ENCODE data around the gene CDH22. TPM values are rescaled to one million over a fixed set of nuclear protein-coding genes. Genes with fewer than 3 reads are reported as not detected.

CDH22 gene
- total RNA-seq, 1 experiment from 2014 or later, result 0.11 TPM

DNA sequence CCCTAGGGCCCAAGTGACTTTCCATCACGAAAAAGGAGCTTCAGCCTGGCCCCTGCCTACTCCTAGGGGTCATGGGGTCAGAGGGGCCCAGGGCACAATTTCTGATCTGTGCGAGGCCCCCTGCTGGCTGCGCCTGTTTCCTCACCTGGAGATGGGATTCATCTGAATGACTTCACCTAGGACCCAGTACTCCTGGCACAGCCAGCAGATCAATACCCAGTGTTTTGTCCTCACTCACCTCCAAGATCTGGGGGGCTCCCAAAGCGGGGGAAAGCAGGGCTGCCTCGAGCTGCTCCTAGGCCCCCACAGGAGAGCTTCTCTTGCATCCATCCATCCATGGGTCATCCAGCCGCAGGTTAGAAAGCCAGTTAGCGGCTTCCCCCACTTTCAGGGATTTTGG, 156.4 kb downstream of the CDH22 start:
- CTCF ChIA-PET, result interaction anchor here (0.7 to 1.2 kb wide), 3 partner anchors 14 to 153 kb away, joined by 3 to 6 read pairs (median 4); no protein-coding TSS in a partner anchor
- peaks cover 15% of the 10 kb centered on the region for H3K27me3 Mint-ChIP-seq (ENCODE audit: insufficient read depth, unreplicated experiment)
- intact Hi-C loops (cut with micrococcal nuclease; ENCODE audit: unreplicated experiment), result no loop called here

DNA sequence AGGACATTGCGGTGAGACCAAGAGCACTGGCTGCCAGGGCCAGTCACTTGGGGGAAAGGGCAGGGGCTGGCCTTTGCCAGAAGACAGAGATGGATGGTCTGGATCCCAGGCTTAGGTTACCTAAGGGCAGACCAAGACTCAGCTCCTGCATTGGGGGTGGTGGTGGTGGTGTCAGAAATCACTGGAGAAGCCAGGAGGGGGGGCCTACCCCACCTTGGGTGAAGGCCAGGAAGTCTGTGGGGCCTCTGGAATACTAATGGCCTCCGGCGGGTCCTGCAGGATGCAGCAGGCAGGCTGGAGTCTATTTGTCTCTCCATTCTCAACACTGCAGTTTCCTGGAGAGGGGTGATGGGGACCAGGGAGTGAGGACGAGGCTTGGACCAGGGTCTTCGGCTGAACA, 157.4 kb downstream of the CDH22 start:
- TF ChIP-seq, protein P1, sequence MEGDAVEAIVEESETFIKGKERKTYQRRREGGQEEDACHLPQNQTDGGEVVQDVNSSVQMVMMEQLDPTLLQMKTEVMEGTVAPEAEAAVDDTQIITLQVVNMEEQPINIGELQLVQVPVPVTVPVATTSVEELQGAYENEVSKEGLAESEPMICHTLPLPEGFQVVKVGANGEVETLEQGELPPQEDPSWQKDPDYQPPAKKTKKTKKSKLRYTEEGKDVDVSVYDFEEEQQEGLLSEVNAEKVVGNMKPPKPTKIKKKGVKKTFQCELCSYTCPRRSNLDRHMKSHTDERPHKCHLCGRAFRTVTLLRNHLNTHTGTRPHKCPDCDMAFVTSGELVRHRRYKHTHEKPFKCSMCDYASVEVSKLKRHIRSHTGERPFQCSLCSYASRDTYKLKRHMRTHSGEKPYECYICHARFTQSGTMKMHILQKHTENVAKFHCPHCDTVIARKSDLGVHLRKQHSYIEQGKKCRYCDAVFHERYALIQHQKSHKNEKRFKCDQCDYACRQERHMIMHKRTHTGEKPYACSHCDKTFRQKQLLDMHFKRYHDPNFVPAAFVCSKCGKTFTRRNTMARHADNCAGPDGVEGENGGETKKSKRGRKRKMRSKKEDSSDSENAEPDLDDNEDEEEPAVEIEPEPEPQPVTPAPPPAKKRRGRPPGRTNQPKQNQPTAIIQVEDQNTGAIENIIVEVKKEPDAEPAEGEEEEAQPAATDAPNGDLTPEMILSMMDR (IDR thresholded peaks at IDR 0.05; ENCODE audit: insufficient read depth in 1 of 2, low read depth in 1 of 2, low read length in 1 of 2, severe bottlenecking in 1 of 2, unreplicated experiment in 1 of 2), result no peak
- no peaks in the 10 kb centered on the region for H3K4me1 ChIP-seq
- peaks cover 3% of the 10 kb centered on the region; the same call in 1 of the 2 replicates for H3K27me3 ChIP-seq (replicated peaks; ENCODE audit: control insufficient read depth, insufficient read depth, low read length)
- Mint-ChIP-seq H3K4me1 (ENCODE audit: low read depth, unreplicated experiment) (no peaks in the 10 kb centered on the region), H3K4me3 (ENCODE audit: unreplicated experiment) (no peak overlapping the region), H3K36me3 (ENCODE audit: insufficient read depth, unreplicated experiment) (no peaks in the 10 kb centered on the region), H3K27me3 (ENCODE audit: insufficient read depth, unreplicated experiment) (peaks cover 15% of the 10 kb centered on the region), H3K9me3 (ENCODE audit: unreplicated experiment) (no peaks in the 10 kb centered on the region), H3K27ac (ENCODE audit: unreplicated experiment) (no peak overlapping the region)
- POLR2A ChIA-PET, result interaction anchor here (0.6 kb wide), 1 partner anchor 11 kb away, joined by 3 read pairs; no protein-coding TSS in a partner anchor
- intact Hi-C loops (cut with micrococcal nuclease; ENCODE audit: unreplicated experiment), result no loop called here
- BruUV-seq (replicated peaks), result no TSS peak
- no peaks in the 10 kb centered on the region for H3K9me3 ChIP-seq
- no peaks in the 10 kb centered on the region for H3K36me3 ChIP-seq (ENCODE audit: control insufficient read depth, insufficient read depth, low read length)
- CTCF ChIA-PET, result interaction anchor here (1.0 to 1.2 kb wide), 2 partner anchors 22 to 137 kb away, joined by 5 to 6 read pairs; no protein-coding TSS in a partner anchor
- no peak for DNase-seq
- H3K4me3 ChIP-seq (ENCODE audit: low read depth, low read length), result no peak overlapping the region

More for the DNA sequence above, 156.4 kb downstream of the CDH22 start:
- DNase-seq, result peak in 1 of 2 experiments; percentile 70
- H3K9me3 Mint-ChIP-seq (ENCODE audit: unreplicated experiment), result no peaks in the 10 kb centered on the region
- Histone ChIP-seq H3K27me3 (replicated peaks; ENCODE audit: control insufficient read depth, insufficient read depth, low read length) (peaks cover 3% of the 10 kb centered on the region; the same call in 1 of the 2 replicates), H3K4me3 (ENCODE audit: low read depth, low read length) (no peak overlapping the region), H3K36me3 (ENCODE audit: control insufficient read depth, insufficient read depth, low read length) (no peaks in the 10 kb centered on the region), H3K4me1 (no peaks in the 10 kb centered on the region), H3K9me3 (no peaks in the 10 kb centered on the region)
- no peaks in the 10 kb centered on the region for H3K36me3 Mint-ChIP-seq (ENCODE audit: insufficient read depth, unreplicated experiment)
- H3K4me3 Mint-ChIP-seq (ENCODE audit: unreplicated experiment), result no peak overlapping the region
- TF ChIP-seq, protein P1 (IDR thresholded peaks at IDR 0.05; ENCODE audit: insufficient read depth in 1 of 2, low read depth in 1 of 2, low read length in 1 of 2, severe bottlenecking in 1 of 2, unreplicated experiment in 1 of 2), result peak; percentile 90 to 94
- H3K4me1 Mint-ChIP-seq (ENCODE audit: low read depth, unreplicated experiment), result no peaks in the 10 kb centered on the region
- no TSS peak for BruUV-seq (replicated peaks)
- POLR2A ChIA-PET, result interaction anchor here (0.5 kb wide), 1 partner anchor 340 kb away, joined by 5 read pairs; no protein-coding TSS in a partner anchor
- no peak overlapping the region for H3K27ac Mint-ChIP-seq (ENCODE audit: unreplicated experiment)

DNA sequence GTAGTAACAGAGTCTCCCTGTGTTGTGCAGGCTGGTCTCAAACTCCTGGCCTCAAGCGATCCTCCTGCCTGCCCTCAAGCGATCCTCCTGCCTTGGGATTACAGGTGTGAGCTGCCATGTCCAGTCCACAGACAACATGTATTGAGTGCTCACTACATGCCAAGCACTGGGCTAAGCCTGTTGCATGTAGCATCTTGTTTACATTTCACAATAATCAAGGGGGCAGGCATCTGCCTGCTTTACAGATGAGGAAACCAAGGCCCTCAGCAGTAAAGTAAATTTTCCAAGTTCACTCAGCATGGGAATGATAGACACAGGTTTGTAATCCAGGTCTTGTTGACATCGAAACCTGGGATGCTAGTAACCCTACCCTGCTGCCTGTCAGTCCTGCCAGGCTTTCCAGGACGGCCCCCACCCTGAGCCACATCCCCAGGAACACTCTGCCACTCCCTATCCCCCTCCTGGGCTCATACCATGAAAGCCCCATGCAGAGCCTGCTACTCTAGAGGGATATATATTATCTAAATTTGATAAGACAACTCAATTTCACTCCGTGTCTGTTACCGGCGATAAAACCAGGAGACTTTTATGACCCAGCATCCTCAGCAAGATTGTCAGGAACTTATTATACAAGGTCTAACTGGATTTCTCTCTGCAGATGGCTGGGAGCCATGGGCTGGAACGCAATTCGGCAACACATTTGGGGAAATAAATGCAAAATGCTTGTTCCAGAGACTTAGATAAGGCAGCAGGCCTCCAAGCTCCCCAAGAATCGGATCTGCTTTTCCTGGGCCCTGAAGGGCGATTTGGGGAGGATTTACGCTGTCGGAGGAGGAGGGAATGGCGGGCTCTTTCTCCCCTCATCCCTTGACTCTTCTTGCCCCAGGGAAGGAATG, 159.7 kb downstream of the CDH22 start:
- no peak overlapping the region for H3K27ac Mint-ChIP-seq (ENCODE audit: unreplicated experiment)
- no peaks in the 10 kb centered on the region for H3K4me1 Mint-ChIP-seq (ENCODE audit: low read depth, unreplicated experiment)
- Histone ChIP-seq H3K4me1 (no peaks in the 10 kb centered on the region), H3K27me3 (replicated peaks; ENCODE audit: control insufficient read depth, insufficient read depth, low read length) (peaks cover 1% of the 10 kb centered on the region; the same call in 1 of the 2 replicates), H3K9me3 (no peaks in the 10 kb centered on the region), H3K36me3 (ENCODE audit: control insufficient read depth, insufficient read depth, low read length) (no peaks in the 10 kb centered on the region), H3K4me3 (ENCODE audit: low read depth, low read length) (no peak overlapping the region)
- H3K9me3 Mint-ChIP-seq (ENCODE audit: unreplicated experiment), result no peaks in the 10 kb centered on the region
- intact Hi-C loops (cut with micrococcal nuclease; ENCODE audit: unreplicated experiment), result no loop called here
- ChIA-PET CTCF (interaction anchor here (0.9 kb wide), 1 partner anchor 150 kb away, joined by 3 read pairs; no protein-coding TSS in a partner anchor), POLR2A (no interaction called here)
- no peak for DNase-seq
- no peak overlapping the region for H3K4me3 Mint-ChIP-seq (ENCODE audit: unreplicated experiment)
- no TSS peak for BruUV-seq (replicated peaks)
- peaks cover 13% of the 10 kb centered on the region for H3K27me3 Mint-ChIP-seq (ENCODE audit: insufficient read depth, unreplicated experiment)
- H3K36me3 Mint-ChIP-seq (ENCODE audit: insufficient read depth, unreplicated experiment), result no peaks in the 10 kb centered on the region
- TF ChIP-seq, protein P1 (IDR thresholded peaks at IDR 0.05; ENCODE audit: insufficient read depth in 1 of 2, low read depth in 1 of 2, low read length in 1 of 2, severe bottlenecking in 1 of 2, unreplicated experiment in 1 of 2), result no peak

Data from Caco-2 (cell line).